GM12878 (cell line): ENCODE measurements around the gene ZNRF3. TPM values are rescaled to one million over a fixed set of nuclear protein-coding genes. Genes with fewer than 3 reads are reported as not detected.
A peak's percentile ranks its signal among the peaks of the same experiment; 100 is the strongest.

Experiments
- ATF7 ChIP-seq: fragments of 450-650 bp; IDR thresholded peaks from 2 replicates; pipeline ENCODE4 v1.6.1; 2016; ENCODE audit warnings: low read depth, mild to moderate bottlenecking
- BCL11A ChIP-seq: IDR thresholded peaks from 2 replicates; pipeline ENCODE4 v1.6.1; 2011; ENCODE audit warnings: low read depth, low read length
- CTCF ChIP-seq, 3 experiments: IDR thresholded peaks in 2 of 3; conservative IDR thresholded peaks in 1 of 3; 2 replicates each; pipeline ENCODE4 v1.5.1; 2011; ENCODE audit warnings: low read depth in 3 of 3, low read length in 3 of 3, mild to moderate bottlenecking in 3 of 3, control low read depth in 2 of 3, moderate library complexity in 2 of 3, inconsistent platforms in 1 of 3, mixed read lengths in 1 of 3; ENCODE audit not compliant: control insufficient read depth in 2 of 3, insufficient read depth in 1 of 3; ENCODE audit errors: extremely low read depth in 1 of 3
- EZH2 ChIP-seq: IDR thresholded peaks from 2 replicates; pipeline ENCODE4 v1.6.1; 2012; ENCODE audit warnings: low read depth, mild to moderate bottlenecking, control low read depth, inconsistent platforms, low read length, borderline replicate concordance; ENCODE audit not compliant: control insufficient read depth
- IKZF2 ChIP-seq, 2 experiments: fragments of 450-650 bp; IDR thresholded peaks; 2 replicates each; pipeline ENCODE4 v1.6.1; 2017; ENCODE audit warnings: mild to moderate bottlenecking in 2 of 2, moderate library complexity in 2 of 2
- JUND ChIP-seq: IDR thresholded peaks from 2 replicates; pipeline ENCODE4 v1.6.1; 2012; ENCODE audit warnings: low read depth, mild to moderate bottlenecking, low read length, improper control_type of control experiment, moderate library complexity
- MEF2A ChIP-seq: IDR thresholded peaks from 2 replicates; pipeline ENCODE4 v1.6.1; 2011; ENCODE audit warnings: low read depth, mild to moderate bottlenecking, low read length, moderate library complexity; ENCODE audit not compliant: insufficient read depth
- MTA2 ChIP-seq: fragments of 450-650 bp; IDR thresholded peaks from 2 replicates; pipeline ENCODE4 v1.6.1; 2016; ENCODE audit warnings: low read depth, mild to moderate bottlenecking, moderate library complexity
- MTA3 ChIP-seq: IDR thresholded peaks from 2 replicates; pipeline ENCODE4 v1.6.1; 2012; ENCODE audit warnings: low read length, inconsistent platforms, borderline replicate concordance
- MYB ChIP-seq: fragments of 150-350 bp; IDR thresholded peaks from 2 replicates; pipeline ENCODE4 v1.6.1; 2014; ENCODE audit warnings: mild to moderate bottlenecking, low read depth, low read length, borderline replicate concordance
- NBN ChIP-seq: fragments of 450-650 bp; IDR thresholded peaks from 2 replicates; pipeline ENCODE4 v1.6.1; 2016
- NFIC ChIP-seq: IDR thresholded peaks from 2 replicates; pipeline ENCODE4 v1.6.1; 2012; ENCODE audit warnings: low read depth, mild to moderate bottlenecking, inconsistent platforms, low read length, moderate library complexity
- RELB ChIP-seq: fragments of 450-650 bp; IDR thresholded peaks from 2 replicates; pipeline ENCODE4 v1.6.1; 2017; ENCODE audit warnings: low read depth, mild to moderate bottlenecking, moderate library complexity
- RFX5 ChIP-seq: IDR thresholded peaks from 2 replicates; pipeline ENCODE4 v1.6.1; 2011; ENCODE audit warnings: low read depth, low read length, improper control_type of control experiment
- RUNX3 ChIP-seq: IDR thresholded peaks from 2 replicates; pipeline ENCODE4 v1.6.1; 2012; ENCODE audit warnings: low read length, inconsistent platforms
- SIN3A ChIP-seq: IDR thresholded peaks from 2 replicates; pipeline ENCODE4 v1.6.1; 2012; ENCODE audit warnings: low read depth, low read length, improper control_type of control experiment
- SREBF2 ChIP-seq: IDR thresholded peaks from 2 replicates; pipeline ENCODE4 v1.6.1; 2012; ENCODE audit warnings: mild to moderate bottlenecking, low read length
- STAT1 ChIP-seq: fragments of 450-650 bp; conservative IDR thresholded peaks from 2 replicates; pipeline ENCODE4 v1.6.1; 2014; ENCODE audit warnings: antibody characterized with exemption, mild to moderate bottlenecking
- USF2 ChIP-seq: IDR thresholded peaks from 2 replicates; pipeline ENCODE4 v1.6.1; 2011; ENCODE audit warnings: low read depth, low read length, improper control_type of control experiment, borderline replicate concordance
- ZNF592 ChIP-seq: fragments of 450-650 bp; IDR thresholded peaks from 2 replicates; pipeline ENCODE4 v1.6.1; 2017; ENCODE audit warnings: mild to moderate bottlenecking, moderate library complexity
- polyA plus RNA-seq, 11 experiments: library from polyadenylated mRNA; depleted of rRNA in 4 of 11; unstranded in 6 of 11; stranded (reverse) in 5 of 11; fragments of >200 nt; fragmentation: Nextera tagmentation in 4 of 11; fragmentation: Illumina TruSeq in 1 of 11; extraction: Ambion mirVana in 4 of 11; extraction: Trizol in 1 of 11; gene quantifications; 1 replicate in 1 of 11; 2 replicates in 10 of 11; pipeline versions ENCODE4 v1.2.1 to v1.2.3, GENCODE V29; 2011 to 2016; ENCODE audit warnings: inconsistent platforms in 2 of 11, missing spikeins in 2 of 11, low read depth in 1 of 11
- total RNA-seq, 4 experiments: library from RNA; depleted of rRNA in 3 of 4; stranded (reverse); fragments of >200 nt in 3 of 4; fragmentation: Illumina TruSeq in 1 of 4; extraction: Trizol in 1 of 4; gene quantifications; 2 replicates each; pipeline versions ENCODE4 v1.2.1 to v1.2.3, GENCODE V29; 2013 to 2021

Gene ZNRF3
- total and polyA plus RNA-seq, 10 of the 15 experiments (the other 5 are each of a cell fraction or from before 2014, with no cell fraction given) = 0.05 to 2.4 (median 0.46) TPM

GRCh38 chr22:29083933-29084591 is 200.7 kb downstream of the ZNRF3 start (continued):
- TF ChIP-seq NFIC = no peak
- no peak for TF ChIP-seq ZNF592
- no peak for TF ChIP-seq CTCF (IDR thresholded peaks at IDR 0.05 in 2 of 3, conservative IDR thresholded peaks at IDR 0.05 in 1 of 3; ENCODE audit: control insufficient read depth in 2 of 3, extremely low read depth in 1 of 3, insufficient read depth in 1 of 3, low read depth in 3 of 3, low read length in 3 of 3)
- peak; percentile 54 for TF ChIP-seq RUNX3
- peak; percentile 68; the same call in 1 of the 2 replicates for TF ChIP-seq RELB
- TF ChIP-seq ATF7 = peak; percentile 38; the same call in 1 of the 2 replicates
- TF ChIP-seq USF2 = no peak
- TF ChIP-seq MTA3 = no peak
- TF ChIP-seq SREBF2 = no peak
- no peak for TF ChIP-seq STAT1
- TF ChIP-seq RFX5 = no peak
- no peak for TF ChIP-seq JUND
- no peak for TF ChIP-seq SIN3A
- peak in 1 of 2 experiments; percentile 33; a peak in 1 of 4 replicates for TF ChIP-seq IKZF2 (IDR thresholded peaks at IDR 0.05)
- TF ChIP-seq NBN = 0 out of 2 replicates have a peak, but pooled peaks have one; percentile 32
- TF ChIP-seq MTA2 = peak; percentile 64
- TF ChIP-seq EZH2 = no peak
- no peak for TF ChIP-seq MEF2A
- no peak for TF ChIP-seq BCL11A
- no peak for TF ChIP-seq MYB
